ENCODE data around the gene RNF167.

GRCh38 chr17:4919511-4920047, 20.5 kb upstream of the RNF167 start:
- TF ChIP-seq EZH2 (IDR thresholded peaks at IDR 0.05; ENCODE audit: borderline replicate concordance): no peak
- TF ChIP-seq CTCF (IDR thresholded peaks at IDR 0.05; ENCODE audit: poor library complexity): no peak
